Measurements from ENCODE around the gene RCBTB1.
"Not testable (repeated sequence)": the region's sequence is repeated elsewhere in the genome, so short reads cannot be mapped to it uniquely, and the experiment has no call there.

The RCBTB1 gene

DNA sequence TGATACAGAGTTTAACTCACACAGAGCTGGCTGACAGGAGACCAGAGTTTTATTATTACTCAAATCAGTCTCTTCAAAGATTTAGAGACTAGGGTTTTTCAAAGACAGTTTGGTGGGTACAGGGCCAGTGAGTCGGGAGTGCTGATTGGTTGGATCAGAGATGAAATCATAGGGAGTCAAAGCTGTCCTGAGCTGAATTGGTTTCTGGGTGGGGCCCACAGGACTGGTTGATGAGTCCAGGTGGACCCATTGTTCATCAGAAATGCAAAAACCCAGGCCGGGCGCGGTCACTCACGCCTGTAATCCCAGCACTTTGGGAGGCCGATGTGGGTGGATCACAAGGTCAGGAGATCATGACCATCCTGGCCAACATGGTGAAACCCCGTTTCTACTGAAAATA lies 17.3 kb upstream of the RCBTB1 start:
- DNase-seq, result not testable (repeated sequence)

DNA sequence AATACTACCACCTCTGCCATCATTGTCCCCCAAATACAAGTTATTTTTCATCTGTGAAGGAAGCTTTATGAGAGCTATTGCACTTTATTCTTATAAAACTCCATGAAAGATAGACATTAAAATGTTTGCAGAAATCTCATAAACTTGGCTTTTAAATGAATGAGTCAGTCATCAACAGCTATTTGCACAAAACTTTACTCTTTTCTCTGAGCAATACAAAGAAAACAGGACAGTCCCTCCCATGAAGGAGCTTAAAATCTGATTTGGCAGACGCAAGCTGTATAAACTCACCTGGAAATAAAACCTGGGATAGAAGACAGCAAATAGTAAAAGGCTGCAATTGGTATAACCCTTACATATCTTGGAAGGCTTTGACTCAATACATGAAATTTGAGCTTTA lies 16.6 kb upstream of the RCBTB1 start:
- no peak for DNase-seq

DNA sequence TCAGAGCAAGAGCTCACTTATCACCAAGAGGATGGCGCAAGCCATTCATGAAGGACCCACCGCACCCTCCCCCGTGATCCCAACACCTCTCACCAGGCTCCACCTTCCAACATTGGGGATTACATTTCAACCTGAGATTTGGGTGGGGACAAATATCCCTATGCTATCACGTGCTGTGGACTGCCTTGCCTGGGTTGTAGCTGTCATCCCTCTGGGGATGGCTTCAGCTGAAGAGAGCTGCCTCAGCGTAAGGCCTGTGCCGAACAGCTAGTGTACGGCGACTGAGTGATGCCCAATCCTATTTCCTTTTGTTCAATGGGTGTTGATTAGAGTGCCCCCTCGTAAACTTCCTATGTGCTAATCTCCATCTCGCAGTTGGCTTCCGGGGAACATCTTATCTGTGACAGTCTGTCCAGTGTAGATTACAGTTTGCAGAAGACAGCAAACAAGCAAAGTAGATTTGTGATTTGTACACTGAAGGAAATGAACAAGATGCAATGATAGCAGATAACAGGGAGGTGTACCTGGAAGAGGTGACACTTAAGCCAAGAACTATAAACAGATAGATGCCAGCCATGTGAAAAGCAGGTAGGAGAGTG lies 11.8 kb upstream of the RCBTB1 start:
- DNase-seq, result no peak

DNA sequence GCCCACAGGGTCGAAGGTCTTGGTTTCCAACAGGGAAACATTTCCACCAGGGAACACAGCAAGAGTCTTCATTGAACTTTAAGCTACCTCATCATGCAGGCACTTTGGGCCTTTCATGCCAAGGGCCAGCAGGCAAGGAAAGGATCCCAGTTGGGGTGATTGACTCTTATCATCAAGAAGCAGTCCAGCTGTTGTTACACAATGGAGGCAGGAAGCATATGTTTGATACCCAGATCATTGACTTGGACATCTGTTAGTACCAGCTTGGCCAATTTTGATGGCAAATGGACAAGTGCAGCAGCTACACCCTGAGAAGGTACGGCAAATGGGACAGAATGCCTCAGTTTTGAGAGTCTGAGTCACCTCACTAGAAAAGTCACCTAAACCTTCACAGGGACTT lies 10.9 kb upstream of the RCBTB1 start:
- no peak for DNase-seq

DNA sequence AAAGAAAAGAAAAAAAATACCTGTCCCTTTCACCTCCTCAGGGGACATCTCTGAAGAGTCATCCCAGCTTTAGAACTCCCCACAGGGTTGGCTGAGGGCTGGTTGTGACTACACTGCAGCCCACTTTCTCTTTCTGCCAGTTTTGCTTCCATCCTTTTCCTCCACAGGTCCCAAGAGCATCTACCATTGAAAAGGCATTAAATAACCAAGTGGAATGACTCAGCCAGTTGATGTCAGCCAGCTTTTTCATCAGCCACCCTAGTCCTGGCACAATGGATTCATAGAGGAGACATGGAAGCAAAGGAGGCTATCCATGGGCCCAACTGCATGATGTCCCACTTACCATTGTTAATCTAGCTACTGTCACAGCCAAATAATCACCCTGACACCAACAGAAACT lies 9.2 kb upstream of the RCBTB1 start:
- DNase-seq, result no peak

DNA sequence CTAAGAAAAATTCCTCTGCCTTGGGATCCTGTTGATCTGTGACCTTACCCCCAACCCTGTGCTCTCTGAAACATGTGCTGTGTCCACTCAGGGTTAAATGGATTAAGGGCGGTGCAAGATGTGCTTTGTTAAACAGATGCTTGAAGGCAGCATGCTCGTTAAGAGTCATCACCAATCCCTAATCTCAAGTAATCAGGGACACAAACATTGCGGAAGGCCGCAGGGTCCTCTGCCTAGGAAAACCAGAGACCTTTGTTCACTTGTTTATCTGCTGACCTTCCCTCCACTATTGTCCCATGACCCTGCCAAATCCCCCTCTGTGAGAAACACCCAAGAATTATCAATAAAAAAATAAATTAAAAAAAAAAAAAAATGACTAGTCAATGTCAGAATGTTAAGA lies 8.5 kb upstream of the RCBTB1 start:
- DNase-seq, result not testable (repeated sequence)

DNA sequence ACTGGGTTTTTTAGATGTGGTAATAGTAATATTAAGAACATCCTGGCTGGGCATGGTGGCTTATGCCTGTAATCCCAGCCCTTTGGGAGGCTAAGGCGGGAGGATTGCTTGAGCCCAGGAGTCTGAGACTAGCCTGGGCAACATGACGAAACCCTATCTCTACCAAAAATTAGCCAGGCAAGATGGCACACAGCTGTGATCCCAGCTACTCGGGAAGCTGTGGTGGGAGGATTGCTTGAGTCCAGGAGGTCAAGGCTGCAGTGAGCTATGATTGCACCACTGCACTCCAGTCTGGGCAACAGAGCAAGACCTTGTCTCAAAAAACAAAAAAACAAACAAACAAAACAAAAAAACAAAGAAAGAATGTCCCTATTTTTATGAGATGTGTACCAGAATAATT lies 5.4 kb upstream of the RCBTB1 start:
- DNase-seq, result not testable (repeated sequence)

DNA sequence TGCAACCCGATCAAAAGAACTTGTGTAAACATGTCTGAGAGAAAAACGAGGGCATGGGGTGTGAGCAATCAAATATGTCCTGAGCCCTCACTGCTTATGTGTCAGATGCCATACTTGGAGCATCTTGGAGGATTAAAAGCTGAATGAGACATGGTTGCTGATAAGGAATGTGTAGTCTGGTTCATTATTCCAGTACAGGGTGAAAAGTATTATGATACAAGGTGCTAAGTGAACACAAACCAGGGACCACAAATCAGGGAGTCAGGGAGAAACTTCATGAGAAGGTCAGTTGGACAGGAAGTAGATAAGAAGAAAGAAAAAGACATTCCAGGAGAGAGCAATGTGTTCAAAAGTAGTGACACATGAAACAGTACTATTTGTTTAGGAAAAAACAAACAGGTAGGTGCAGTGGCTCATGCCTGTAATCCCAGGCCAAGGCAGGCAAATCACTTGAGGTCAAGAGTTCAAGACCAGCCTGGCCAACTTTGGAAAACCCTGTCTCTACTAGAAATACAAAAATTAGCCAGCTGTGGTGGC lies 2.0 kb upstream of the RCBTB1 start:
- no peak for DNase-seq

DNA sequence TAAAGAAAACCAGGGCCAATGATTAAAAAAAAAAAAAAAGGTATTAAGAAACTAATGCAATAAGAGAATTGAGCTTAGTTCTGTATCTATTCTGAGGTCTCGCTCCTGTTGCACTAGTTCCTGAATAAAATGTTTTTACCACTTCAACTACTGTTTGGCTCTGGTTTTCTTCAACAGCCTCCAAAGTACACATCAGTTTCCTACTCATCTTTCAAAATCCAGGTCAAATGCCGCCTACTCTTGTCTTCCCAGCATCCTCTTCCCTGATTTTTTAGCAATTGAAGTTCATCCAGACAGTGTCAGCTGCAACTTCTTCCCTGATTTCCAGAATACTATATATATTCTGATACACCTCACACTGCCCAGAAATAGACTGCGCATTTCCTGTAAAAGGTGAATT lies 1.4 kb upstream of the RCBTB1 start:
- no peak for DNase-seq

DNA sequence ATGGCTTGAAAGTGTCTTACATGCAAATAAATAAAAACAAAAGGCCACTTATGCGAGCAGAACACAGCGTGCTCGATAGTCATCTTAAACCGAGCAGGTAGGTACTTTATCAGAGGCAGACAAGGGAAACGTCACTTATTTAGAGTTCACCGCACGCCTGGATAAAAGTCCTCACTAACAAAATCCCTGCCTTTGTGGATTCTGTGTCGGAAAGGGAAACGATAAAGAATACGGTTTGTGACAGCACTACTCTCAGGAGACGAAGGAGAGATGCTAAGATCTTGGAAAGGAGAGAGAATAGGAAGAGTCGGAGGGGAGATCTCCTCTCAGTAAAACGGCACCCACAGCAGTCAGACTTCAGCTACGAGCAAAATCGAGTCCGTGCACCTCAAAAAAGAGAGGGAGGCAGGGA lies 581 bp downstream of the RCBTB1 start:
- DNase-seq, result no peak

DNA sequence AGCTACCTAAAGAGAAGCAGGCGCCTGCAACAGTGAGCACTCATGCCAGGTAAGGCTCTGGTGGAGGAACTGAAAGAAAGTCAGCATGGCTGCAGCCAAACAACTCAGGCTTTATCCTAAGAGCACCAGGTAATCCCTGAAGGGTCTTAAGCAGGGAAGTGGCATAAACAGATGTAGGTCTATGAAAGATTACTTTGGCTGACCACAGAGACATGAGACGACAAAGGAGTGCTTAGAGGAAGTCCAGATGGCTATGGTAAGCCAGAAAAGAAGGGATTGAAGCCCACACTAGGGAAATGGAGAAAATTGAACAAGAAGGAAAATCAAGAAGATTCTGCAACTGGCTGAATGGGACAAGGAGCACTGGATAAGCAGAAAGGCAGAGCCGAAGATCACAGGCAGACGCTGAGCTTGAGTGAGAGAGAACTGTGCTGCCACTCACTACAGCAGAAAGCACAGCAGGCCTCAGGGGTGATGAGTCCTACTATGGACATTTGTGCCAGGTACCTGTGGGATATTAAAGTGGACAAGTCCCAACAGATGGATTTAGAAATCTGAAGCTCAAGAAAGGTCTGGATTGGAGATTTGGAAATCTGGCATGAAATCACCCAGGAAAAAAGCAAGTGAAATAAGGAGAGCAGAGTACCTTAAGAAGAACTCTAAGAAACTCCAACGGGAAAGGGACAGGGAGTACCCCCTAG lies 4.2 kb downstream of the RCBTB1 start:
- DNase-seq, result no peak

DNA sequence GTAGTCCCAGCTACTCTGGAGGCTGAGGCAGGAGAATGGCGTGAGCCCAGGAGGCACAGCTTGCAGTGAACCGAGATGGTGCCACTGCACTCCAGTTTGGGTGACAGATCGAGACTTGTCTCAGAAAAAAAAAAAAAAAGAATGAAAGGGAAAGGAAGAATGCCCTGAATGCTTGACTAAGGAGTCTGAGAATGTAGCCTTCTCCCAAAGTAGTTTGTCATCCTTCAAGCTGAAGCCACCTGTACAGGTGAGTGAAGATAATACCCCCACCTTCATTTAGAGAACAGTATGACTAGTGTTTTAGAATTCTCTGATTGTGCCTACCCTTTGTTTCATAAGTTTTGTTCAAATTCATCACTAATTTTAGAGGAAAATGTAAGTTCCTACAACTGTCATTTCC lies 5.9 kb downstream of the RCBTB1 start:
- no peak for DNase-seq

DNA sequence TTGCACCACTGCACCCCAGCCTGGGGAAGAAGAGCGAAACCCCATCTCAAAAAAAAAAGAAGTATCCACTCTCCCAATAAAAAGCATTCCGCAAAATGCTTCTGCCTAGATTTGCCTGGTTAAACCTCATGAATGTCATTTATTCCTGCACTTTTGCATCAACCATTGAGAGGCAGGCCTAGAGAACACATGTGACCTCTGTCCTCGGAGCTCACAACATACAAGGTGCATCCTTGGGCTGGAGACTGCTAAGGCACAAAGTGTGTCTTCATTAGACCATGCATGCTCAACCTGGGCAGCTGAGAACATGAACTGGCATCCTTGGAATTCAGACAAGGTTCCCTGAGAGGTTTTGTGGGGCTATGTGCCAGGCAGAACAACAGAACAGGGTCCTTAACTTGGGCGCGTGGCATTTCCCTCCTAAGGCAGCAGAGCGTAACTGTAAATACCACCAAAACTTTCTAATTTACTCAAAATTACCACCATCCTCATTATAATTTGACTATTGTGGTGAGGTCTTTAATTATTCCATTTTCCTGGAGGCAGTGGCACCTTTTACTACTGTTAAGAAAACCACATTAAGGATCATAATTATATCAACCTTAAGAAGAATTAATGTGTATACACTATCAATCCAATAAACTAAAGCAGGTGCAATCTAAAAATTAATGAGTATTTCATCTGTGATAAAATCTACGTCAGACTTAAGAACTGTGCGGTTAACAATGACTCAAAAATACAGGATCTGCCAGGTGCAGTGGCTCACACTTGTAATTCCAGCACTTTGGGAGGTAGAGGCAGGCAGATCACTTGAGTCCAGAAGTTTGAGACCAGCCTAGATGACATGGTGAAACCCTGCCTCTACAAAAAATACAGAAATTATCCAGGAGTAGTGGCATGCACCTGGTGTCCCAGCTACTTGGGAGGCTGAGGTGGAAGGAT lies 13.8 kb downstream of the RCBTB1 start:
- no peak for DNase-seq

DNA sequence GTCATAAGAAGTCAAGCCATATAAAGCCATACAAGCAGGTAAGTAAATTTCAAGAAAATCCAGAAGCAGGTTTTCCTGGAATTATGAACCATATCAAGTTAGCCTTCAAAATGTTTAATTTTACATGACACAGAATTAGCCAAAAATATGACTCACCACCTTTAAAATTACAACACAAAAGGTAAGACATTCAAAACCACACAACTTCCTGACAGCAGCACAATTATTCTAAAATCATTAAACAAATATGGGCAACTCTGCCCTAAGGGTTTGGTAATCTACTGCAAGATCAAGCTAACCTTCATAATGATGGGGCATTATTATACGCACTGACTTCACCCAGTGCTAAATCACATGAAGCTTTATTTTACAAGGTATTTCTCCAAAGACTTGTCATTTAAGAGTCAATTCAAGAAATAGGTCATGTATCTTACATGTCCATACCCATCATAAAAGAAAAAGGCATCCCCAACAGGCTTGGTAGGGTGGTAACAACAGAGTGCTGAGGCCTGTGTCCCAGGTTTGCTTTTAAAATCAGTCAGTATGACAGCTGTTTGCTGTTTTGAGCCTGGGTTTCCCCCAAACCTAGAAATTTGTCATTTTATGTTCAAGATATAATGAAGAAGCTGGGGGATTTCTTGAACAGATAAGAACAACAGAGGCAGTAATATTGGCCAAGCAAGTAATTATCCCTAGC lies 15.2 kb downstream of the RCBTB1 start:
- DNase-seq, result no peak

DNA sequence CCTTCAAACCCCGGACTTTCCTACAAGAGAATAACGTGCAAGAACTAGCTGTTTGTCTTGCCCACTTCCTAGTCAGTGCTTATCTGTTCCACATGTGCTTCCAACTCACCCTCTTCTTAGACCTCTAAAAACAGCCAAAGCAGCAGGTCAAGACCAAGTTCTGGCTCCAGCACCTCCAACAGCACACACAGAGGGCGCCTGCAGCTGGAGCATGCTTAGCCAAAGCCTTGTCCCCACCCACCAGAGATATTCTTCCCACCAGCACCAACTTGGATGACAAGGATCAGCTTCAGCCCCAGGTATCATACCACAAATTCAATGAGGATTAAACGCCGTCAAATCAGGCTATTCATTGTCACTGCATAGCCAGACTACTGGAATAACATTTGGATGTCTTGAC lies 17.9 kb downstream of the RCBTB1 start:
- DNase-seq, result no peak

DNA sequence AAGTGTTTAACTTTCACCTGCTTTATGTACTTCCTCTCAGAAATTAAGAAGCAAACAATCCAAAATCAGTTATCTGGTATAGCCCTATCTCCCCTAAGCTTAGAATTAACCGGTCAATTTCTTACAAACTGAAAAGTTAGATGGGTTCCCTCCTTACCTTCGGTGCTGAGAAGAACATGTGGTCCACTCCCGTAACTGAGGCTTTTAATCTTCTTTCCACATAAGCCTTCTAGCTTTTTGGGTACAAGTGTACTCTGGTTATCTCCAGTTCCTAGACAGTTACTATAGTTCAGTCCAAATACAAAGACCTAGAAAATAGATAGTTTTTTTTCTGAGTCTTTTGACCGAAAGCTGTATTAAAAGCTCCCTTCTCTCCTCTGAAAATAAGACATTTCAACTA lies 18.9 kb downstream of the RCBTB1 start:
- no peak for DNase-seq

DNA sequence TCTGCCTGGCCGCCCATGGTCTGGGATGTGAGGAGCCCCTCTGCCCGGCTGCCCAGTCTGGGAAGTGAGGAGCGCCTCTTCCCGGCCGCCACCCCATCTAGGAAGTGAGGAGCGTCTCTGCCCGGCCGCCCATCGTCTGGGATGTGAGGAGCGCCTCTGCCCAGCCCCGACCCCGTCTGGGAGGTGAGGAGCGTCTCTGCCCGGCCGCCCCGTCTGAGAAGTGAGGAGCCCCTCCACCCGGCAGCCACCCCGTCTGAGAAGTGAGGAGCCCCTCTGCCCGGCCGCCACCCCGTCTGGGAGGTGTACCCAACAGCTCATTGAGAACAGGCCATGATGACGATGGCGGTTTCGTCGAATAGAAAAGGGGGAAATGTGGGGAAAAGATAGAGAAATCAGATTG lies 19.9 kb downstream of the RCBTB1 start:
- DNase-seq, result not testable (repeated sequence)

DNA sequence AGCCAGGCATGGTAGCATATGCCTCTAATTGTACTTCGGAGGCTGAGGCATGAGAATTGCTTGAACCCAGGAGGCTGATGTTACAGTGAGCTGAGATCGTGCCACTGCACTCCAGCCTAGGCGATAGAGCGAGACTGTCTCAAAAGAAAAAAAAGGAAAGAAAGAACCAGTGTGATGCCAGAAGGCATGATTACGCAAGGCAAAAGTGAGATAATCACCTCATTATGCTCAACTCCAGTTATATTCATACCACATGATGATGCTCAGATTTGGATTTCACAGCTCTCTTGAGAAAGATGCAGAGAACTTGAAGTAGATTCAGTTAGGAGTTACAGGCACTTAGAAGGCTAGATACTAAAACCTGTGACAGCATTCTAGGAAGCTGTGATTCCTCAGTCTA lies 21.8 kb downstream of the RCBTB1 start:
- no peak for DNase-seq

DNA sequence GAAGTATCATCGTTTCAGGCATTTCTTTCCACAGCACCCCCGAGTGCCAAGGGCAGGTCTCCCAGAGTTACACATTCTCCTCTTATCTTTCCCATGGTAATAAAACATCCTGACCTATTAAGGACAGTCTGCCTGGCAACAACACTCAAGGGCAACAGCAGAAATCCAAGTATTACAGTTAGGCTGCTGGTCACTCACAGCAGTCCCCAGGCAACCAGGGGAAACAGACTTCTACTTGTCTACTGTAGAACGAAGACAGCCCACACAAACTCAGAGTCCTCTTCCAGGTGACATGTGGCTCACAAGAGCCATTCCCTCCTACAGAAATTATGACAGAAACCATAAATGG lies 24.3 kb downstream of the RCBTB1 start:
- no peak for DNase-seq

DNA sequence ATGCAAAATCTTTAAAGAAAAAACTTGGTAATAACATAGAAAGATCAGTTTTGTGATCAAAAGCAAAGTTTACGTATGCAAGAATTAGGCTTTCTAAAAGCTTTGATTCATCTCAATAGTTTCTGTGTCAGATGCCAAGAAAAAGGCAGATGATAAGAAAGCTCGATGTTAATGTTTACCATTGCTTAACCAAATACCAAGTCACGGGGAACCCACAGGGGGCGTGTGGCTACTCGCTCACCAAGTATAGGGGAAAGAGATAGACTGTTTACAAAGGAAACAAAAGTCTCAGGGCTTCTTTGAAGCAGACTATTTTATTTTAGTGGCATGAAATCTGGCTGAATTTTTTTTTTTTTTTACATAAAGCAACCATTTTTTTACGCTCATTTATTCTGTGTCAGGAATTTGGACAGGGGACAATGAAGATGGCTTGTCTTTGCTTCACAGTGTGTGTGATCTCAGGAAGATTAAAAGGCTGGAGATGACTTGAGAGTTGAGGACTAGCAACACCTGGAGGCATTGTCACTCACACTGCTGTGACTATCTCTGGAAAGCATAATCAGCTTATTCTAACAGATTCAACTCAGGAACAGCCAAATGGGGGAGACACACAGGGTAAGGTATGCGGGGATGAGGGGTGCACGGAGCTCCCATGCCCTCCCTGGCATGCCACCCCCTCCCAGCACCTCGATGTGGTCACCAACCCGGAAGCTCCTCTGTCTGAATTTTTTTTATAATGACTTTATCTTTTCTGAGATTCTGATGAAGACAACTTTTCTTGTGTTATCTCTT lies 24.9 kb downstream of the RCBTB1 start:
- no peak for DNase-seq

DNA sequence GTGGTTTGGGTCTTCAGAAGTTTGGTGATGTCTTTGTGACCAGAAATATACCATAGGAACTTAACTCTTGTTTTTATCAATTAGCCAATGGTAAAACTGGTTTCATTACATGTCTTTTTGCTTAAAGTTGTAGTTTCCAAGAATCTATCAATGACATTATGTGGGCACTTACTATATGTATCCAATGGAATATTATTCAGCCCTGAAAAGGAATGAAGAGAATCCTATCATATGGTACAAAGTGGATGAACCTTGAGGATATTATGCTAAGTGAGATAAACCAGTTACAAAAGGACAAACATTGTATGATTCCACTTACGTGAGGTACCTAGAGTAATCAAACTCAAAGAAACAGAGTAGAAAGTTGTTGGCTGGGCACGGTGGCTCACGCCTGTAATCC lies 26.4 kb downstream of the RCBTB1 start:
- DNase-seq, result no peak

DNA sequence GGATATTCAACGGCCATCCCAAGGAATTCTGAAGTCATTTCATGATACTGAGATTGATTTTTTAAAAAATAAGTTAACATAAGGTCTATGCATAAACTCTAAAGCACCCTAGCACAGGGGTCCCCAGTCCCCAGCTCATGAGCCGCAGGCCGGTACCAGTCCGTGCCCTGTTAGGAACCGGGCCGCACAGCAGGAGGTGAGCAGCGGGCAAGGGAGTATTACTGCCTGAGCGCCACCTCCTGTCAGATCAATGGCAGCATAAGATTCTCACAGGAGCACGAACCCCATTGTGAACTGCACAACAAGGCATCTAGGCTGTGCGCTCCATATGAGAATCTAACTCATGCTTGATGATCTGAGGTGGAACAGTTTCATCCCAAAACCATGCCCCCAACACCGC lies 31.0 kb downstream of the RCBTB1 start:
- no peak for DNase-seq

All from NCI-H2171 (cell line).